ENCODE data around the gene MAGEA9B. TPM values are rescaled to one million over a fixed set of nuclear protein-coding genes. Genes with fewer than 3 reads are reported as not detected.
"Not testable (repeated sequence)": the region's sequence is repeated elsewhere in the genome, so short reads cannot be mapped to it uniquely, and the experiment has no call there.

MAGEA9B gene
- total RNA-seq, 1 experiment from 2014 or later, result 0.47 TPM

- H3K4me3 ChIP-seq (replicated peaks in 1 of 2; ENCODE audit: low read depth in 1 of 2, low read length in 2 of 2); ATAC-seq; H2AFZ ChIP-seq (ENCODE audit: low read depth, low read length, poor library complexity, severe bottlenecking); RAD21 ChIA-PET (ENCODE audit: low non-redundant PET in 1 of 2, low total read pairs in 2 of 2, uncharacterized antibody in 2 of 2, unreplicated experiment in 2 of 2); H3K36me3 ChIP-seq (ENCODE audit: control insufficient read depth in 1 of 2, insufficient read depth in 2 of 2, low read length in 2 of 2); DNase-seq (ENCODE audit: low read depth, low spot score); H3K9ac ChIP-seq (ENCODE audit: low read length); POLR2A ChIA-PET; intact Hi-C loops (cut with micrococcal nuclease); H3K27me3 ChIP-seq (ENCODE audit: insufficient read depth, low read length); H3K9me3 ChIP-seq (ENCODE audit: control insufficient read depth in 1 of 2, insufficient read depth in 1 of 2, low read depth in 1 of 2, low read length in 2 of 2); H3K27ac ChIP-seq (ENCODE audit: low read depth, low read length); H4K20me1 ChIP-seq (ENCODE audit: insufficient read depth); H3K9me2 ChIP-seq (ENCODE audit: insufficient read depth); H3K79me2 ChIP-seq (ENCODE audit: insufficient read depth, low read length); H3K4me2 ChIP-seq (ENCODE audit: low read length); BruUV-seq (replicated peaks); H3K4me1 ChIP-seq (ENCODE audit: control insufficient read depth in 1 of 2, insufficient read depth in 2 of 2, low read length in 2 of 2); CTCF ChIA-PET: not testable (repeated sequence)
These were observed 18.1 kb upstream of the MAGEA9B start for GRCh38 chrX:149605248-149605885.

GRCh38 chrX:149598603-149599002, 11.3 kb upstream of the MAGEA9B start:
- RAD21 ChIA-PET (ENCODE audit: low non-redundant PET in 1 of 2, low total read pairs in 2 of 2, uncharacterized antibody in 2 of 2, unreplicated experiment in 2 of 2); H3K27ac ChIP-seq (ENCODE audit: low read depth, low read length); ATAC-seq; H4K20me1 ChIP-seq (ENCODE audit: insufficient read depth); H3K4me1 ChIP-seq (ENCODE audit: control insufficient read depth in 1 of 2, insufficient read depth in 2 of 2, low read length in 2 of 2); POLR2A ChIA-PET; H3K9me2 ChIP-seq (ENCODE audit: insufficient read depth); H2AFZ ChIP-seq (ENCODE audit: low read depth, low read length, poor library complexity, severe bottlenecking); CTCF ChIA-PET; DNase-seq (ENCODE audit: low read depth, low spot score); H3K36me3 ChIP-seq (ENCODE audit: control insufficient read depth in 1 of 2, insufficient read depth in 2 of 2, low read length in 2 of 2); H3K79me2 ChIP-seq (ENCODE audit: insufficient read depth, low read length); intact Hi-C loops (cut with micrococcal nuclease); H3K27me3 ChIP-seq (ENCODE audit: insufficient read depth, low read length); H3K4me2 ChIP-seq (ENCODE audit: low read length); H3K9me3 ChIP-seq (ENCODE audit: control insufficient read depth in 1 of 2, insufficient read depth in 1 of 2, low read depth in 1 of 2, low read length in 2 of 2); BruUV-seq (replicated peaks); H3K9ac ChIP-seq (ENCODE audit: low read length); H3K4me3 ChIP-seq (replicated peaks in 1 of 2; ENCODE audit: low read depth in 1 of 2, low read length in 2 of 2): not testable (repeated sequence)

- H3K79me2 ChIP-seq (ENCODE audit: insufficient read depth, low read length); DNase-seq (ENCODE audit: low read depth, low spot score); H3K4me1 ChIP-seq (ENCODE audit: control insufficient read depth in 1 of 2, insufficient read depth in 2 of 2, low read length in 2 of 2); RAD21 ChIA-PET (ENCODE audit: low non-redundant PET in 1 of 2, low total read pairs in 2 of 2, uncharacterized antibody in 2 of 2, unreplicated experiment in 2 of 2); H3K9me2 ChIP-seq (ENCODE audit: insufficient read depth); ATAC-seq; H3K4me3 ChIP-seq (replicated peaks in 1 of 2; ENCODE audit: low read depth in 1 of 2, low read length in 2 of 2); H3K27ac ChIP-seq (ENCODE audit: low read depth, low read length); H3K9me3 ChIP-seq (ENCODE audit: control insufficient read depth in 1 of 2, insufficient read depth in 1 of 2, low read depth in 1 of 2, low read length in 2 of 2); H3K4me2 ChIP-seq (ENCODE audit: low read length); BruUV-seq (replicated peaks); H3K9ac ChIP-seq (ENCODE audit: low read length); intact Hi-C loops (cut with micrococcal nuclease); H3K27me3 ChIP-seq (ENCODE audit: insufficient read depth, low read length); H4K20me1 ChIP-seq (ENCODE audit: insufficient read depth); H2AFZ ChIP-seq (ENCODE audit: low read depth, low read length, poor library complexity, severe bottlenecking); POLR2A ChIA-PET; CTCF ChIA-PET; H3K36me3 ChIP-seq (ENCODE audit: control insufficient read depth in 1 of 2, insufficient read depth in 2 of 2, low read length in 2 of 2): not testable (repeated sequence)
These were observed 8.7 kb upstream of the MAGEA9B start for GRCh38 chrX:149595943-149596342.

GRCh38 chrX:149595214-149595613, 8.0 kb upstream of the MAGEA9B start, which contains the start of gene HSFX2:
Gene HSFX2, minus strand, starts transcription at chrX:149595314. Its CDS starts 614 bp downstream, at chrX:149594700.
- CTCF ChIA-PET; H2AFZ ChIP-seq (ENCODE audit: low read depth, low read length, poor library complexity, severe bottlenecking); H3K4me3 ChIP-seq (replicated peaks in 1 of 2; ENCODE audit: low read depth in 1 of 2, low read length in 2 of 2); intact Hi-C loops (cut with micrococcal nuclease); H3K36me3 ChIP-seq (ENCODE audit: control insufficient read depth in 1 of 2, insufficient read depth in 2 of 2, low read length in 2 of 2); H3K79me2 ChIP-seq (ENCODE audit: insufficient read depth, low read length); H3K27ac ChIP-seq (ENCODE audit: low read depth, low read length); H3K27me3 ChIP-seq (ENCODE audit: insufficient read depth, low read length); ATAC-seq; H3K9me3 ChIP-seq (ENCODE audit: control insufficient read depth in 1 of 2, insufficient read depth in 1 of 2, low read depth in 1 of 2, low read length in 2 of 2); POLR2A ChIA-PET; H3K9me2 ChIP-seq (ENCODE audit: insufficient read depth); BruUV-seq (replicated peaks); H3K4me1 ChIP-seq (ENCODE audit: control insufficient read depth in 1 of 2, insufficient read depth in 2 of 2, low read length in 2 of 2); RAD21 ChIA-PET (ENCODE audit: low non-redundant PET in 1 of 2, low total read pairs in 2 of 2, uncharacterized antibody in 2 of 2, unreplicated experiment in 2 of 2); DNase-seq (ENCODE audit: low read depth, low spot score); H3K4me2 ChIP-seq (ENCODE audit: low read length); H3K9ac ChIP-seq (ENCODE audit: low read length); H4K20me1 ChIP-seq (ENCODE audit: insufficient read depth): not testable (repeated sequence)

All from HCT116 (cell line).